IPS-NIHi11 (cell line): ENCODE measurements around the gene PPM1M.

Source experiments
- DNase-seq: peaks from one replicate; pipeline ENCODE4 v3.0.0; 2012; ENCODE audit warnings: mixed read lengths, low spot score

The PPM1M gene

GRCh38 chr3:52230889-52231499 lies 14.6 kb upstream of the PPM1M start:
- DNase-seq, result no peak

- peak; percentile 85 for DNase-seq
These were observed 13.9 kb upstream of the PPM1M start for GRCh38 chr3:52231502-52232278.

- DNase-seq, result no peak
These were observed 13.1 kb upstream of the PPM1M start for GRCh38 chr3:52232279-52233107.

- no peak for DNase-seq
These were observed 12.4 kb upstream of the PPM1M start for GRCh38 chr3:52233108-52233591.

- DNase-seq, result no peak
These were observed 11.6 kb upstream of the PPM1M start for GRCh38 chr3:52233968-52234367.

- no peak for DNase-seq
These were observed 10.8 kb upstream of the PPM1M start for GRCh38 chr3:52234516-52235447.

GRCh38 chr3:52236424-52236886 lies 9.1 kb upstream of the PPM1M start:
- no peak for DNase-seq

- DNase-seq, result no peak
These were observed 8.4 kb upstream of the PPM1M start for GRCh38 chr3:52237006-52237656.

GRCh38 chr3:52237657-52238172 lies 7.8 kb upstream of the PPM1M start:
- DNase-seq, result peak; percentile 63

- DNase-seq, result no peak
These were observed 7.3 kb upstream of the PPM1M start for GRCh38 chr3:52238193-52238760.

GRCh38 chr3:52238761-52239701 lies 6.5 kb upstream of the PPM1M start, which contains the start of gene TWF2:
Gene TWF2 (minus strand): TSS chr3:52239158. CDS start chr3:52239016, 142 bp downstream.
- peak; percentile 98 for DNase-seq

- DNase-seq, result no peak
These were observed 5.3 kb upstream of the PPM1M start for GRCh38 chr3:52240059-52240885.

GRCh38 chr3:52240886-52241370 lies 4.6 kb upstream of the PPM1M start:
- no peak for DNase-seq

GRCh38 chr3:52242039-52242438 lies 3.5 kb upstream of the PPM1M start:
- no peak for DNase-seq

GRCh38 chr3:52243791-52244628 lies 1.5 kb upstream of the PPM1M start:
- DNase-seq, result no peak

- DNase-seq, result no peak
These were observed 683 bp downstream of the PPM1M start for GRCh38 chr3:52246264-52246620.
